DMS53 (cell line): ENCODE measurements around the gene SRRM3.
A peak's percentile ranks its signal among the peaks of the same experiment; 100 is the strongest.
"Not testable (repeated sequence)": the region's sequence is repeated elsewhere in the genome, so short reads cannot be mapped to it uniquely, and the experiment has no call there.

Experiments
- DNase-seq: peaks from one replicate; lab custom pipeline; 2025; lab: John Stamatoyannopoulos, UW

SRRM3 gene

GRCh38 chr7:76262683-76263402 lies 61.1 kb downstream of the SRRM3 start:
- DNase-seq, result peak; percentile 91

- no peak for DNase-seq
These were observed 63.6 kb downstream of the SRRM3 start for GRCh38 chr7:76265299-76265698.

- no peak for DNase-seq
These were observed 65.6 kb downstream of the SRRM3 start for GRCh38 chr7:76267107-76267893.

- DNase-seq, result no peak
These were observed 66.1 kb downstream of the SRRM3 start for GRCh38 chr7:76267894-76268183.

GRCh38 chr7:76268376-76268775 lies 66.7 kb downstream of the SRRM3 start:
- DNase-seq, result no peak

- DNase-seq, result no peak
These were observed 68.2 kb downstream of the SRRM3 start for GRCh38 chr7:76269895-76270294.

GRCh38 chr7:76271384-76271783 lies 69.7 kb downstream of the SRRM3 start:
- not testable (repeated sequence) for DNase-seq

- DNase-seq, result no peak
These were observed 70.4 kb downstream of the SRRM3 start for GRCh38 chr7:76272142-76272541.

GRCh38 chr7:76272851-76273497 lies 71.3 kb downstream of the SRRM3 start:
- DNase-seq, result peak; percentile 64

GRCh38 chr7:76273503-76273902 lies 71.8 kb downstream of the SRRM3 start:
- DNase-seq, result no peak

- peak; percentile 47 for DNase-seq
These were observed 76.8 kb downstream of the SRRM3 start for GRCh38 chr7:76278540-76278939.

- peak; percentile 63 for DNase-seq
These were observed 78.7 kb downstream of the SRRM3 start for GRCh38 chr7:76280408-76280807.

GRCh38 chr7:76281006-76281705 lies 79.5 kb downstream of the SRRM3 start:
- DNase-seq, result peak; percentile 64

- peak; percentile 55 for DNase-seq
These were observed 80.1 kb downstream of the SRRM3 start for GRCh38 chr7:76281706-76282343.

GRCh38 chr7:76282344-76283253 lies 80.9 kb downstream of the SRRM3 start:
- peak; percentile 77 for DNase-seq

- DNase-seq, result no peak
These were observed 81.8 kb downstream of the SRRM3 start for GRCh38 chr7:76283254-76284159.

- no peak for DNase-seq
These were observed 84.1 kb downstream of the SRRM3 start for GRCh38 chr7:76285604-76286374.

GRCh38 chr7:76286842-76287403 lies 85.2 kb downstream of the SRRM3 start:
- DNase-seq, result no peak
